ENCODE data around the gene CCDC142. TPM values are rescaled to one million over a fixed set of nuclear protein-coding genes. Genes with fewer than 3 reads are reported as not detected.
"Not testable (repeated sequence)": the region's sequence is repeated elsewhere in the genome, so short reads cannot be mapped to it uniquely, and the experiment has no call there.

CCDC142 gene
- total and polyA plus RNA-seq, 4 donors = 5.1 to 28.3 (median 10.8) TPM

DNA sequence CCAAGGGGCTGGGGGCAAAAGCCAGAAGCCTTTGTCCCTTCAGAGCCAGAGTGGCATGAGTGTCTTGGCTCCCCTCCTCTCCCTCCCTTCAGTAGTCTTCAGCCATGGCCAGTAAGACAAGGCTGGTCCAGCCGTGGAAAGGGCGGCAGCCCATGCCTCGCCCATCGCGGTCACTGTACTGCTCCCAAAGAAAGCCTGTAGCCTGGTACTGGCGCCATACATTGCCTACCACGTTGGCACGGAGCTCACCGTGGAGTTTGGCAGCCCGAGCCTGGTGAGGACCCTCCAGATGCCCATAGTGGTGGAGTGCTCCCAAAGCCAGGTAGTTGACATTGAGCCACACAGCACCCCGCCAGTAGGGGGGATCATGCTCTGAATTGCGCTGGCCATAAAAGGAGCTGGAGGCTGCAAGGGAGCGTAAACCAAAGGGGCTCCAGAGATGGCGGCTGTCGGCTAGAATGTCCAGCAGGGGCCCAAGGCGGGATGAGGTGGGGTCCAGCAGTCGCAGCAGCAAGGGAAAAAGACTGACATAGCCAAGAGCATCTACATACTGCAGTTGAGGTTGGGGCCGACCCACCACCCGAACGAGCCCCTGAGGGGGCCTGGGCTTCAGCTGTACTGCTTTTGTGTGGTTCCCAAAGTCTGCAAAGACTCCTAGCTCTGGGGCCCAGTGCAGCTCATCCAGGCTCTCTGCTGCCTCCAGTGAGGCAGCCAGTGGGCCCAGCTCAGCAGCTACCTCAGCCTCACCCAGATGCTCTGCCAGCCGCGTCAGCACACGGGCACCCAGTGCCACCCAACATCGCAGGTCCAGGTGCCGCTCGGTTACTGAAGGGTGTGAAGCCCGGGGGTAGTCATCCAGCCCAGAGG, 21.4 kb downstream of the CCDC142 start:
- no peak overlapping the region for H3K27ac ChIP-seq (ENCODE audit: low read depth in 1 of 2, low read length in 2 of 2)
- H3K4me3 ChIP-seq (ENCODE audit: low read depth in 1 of 3, low read length in 3 of 3) = no peak overlapping the region
- TF ChIP-seq, protein P1, sequence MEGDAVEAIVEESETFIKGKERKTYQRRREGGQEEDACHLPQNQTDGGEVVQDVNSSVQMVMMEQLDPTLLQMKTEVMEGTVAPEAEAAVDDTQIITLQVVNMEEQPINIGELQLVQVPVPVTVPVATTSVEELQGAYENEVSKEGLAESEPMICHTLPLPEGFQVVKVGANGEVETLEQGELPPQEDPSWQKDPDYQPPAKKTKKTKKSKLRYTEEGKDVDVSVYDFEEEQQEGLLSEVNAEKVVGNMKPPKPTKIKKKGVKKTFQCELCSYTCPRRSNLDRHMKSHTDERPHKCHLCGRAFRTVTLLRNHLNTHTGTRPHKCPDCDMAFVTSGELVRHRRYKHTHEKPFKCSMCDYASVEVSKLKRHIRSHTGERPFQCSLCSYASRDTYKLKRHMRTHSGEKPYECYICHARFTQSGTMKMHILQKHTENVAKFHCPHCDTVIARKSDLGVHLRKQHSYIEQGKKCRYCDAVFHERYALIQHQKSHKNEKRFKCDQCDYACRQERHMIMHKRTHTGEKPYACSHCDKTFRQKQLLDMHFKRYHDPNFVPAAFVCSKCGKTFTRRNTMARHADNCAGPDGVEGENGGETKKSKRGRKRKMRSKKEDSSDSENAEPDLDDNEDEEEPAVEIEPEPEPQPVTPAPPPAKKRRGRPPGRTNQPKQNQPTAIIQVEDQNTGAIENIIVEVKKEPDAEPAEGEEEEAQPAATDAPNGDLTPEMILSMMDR (IDR thresholded peaks at IDR 0.05; ENCODE audit: low read depth, low read length, missing input control) = no peak
- peak in 1 of 2 donors; percentile 4 for TF ChIP-seq RAD21 (IDR thresholded peaks at IDR 0.05)
- no peak for DNase-seq (ENCODE audit: low spot score)
- H3K9me3 ChIP-seq (ENCODE audit: control insufficient read depth in 4 of 4, low read length in 3 of 4) = no peaks in the 10 kb centered on the region
- no peaks in the 10 kb centered on the region for H3K27me3 ChIP-seq (ENCODE audit: control insufficient read depth in 4 of 4, insufficient read depth in 4 of 4, low read length in 3 of 4)
- no peak overlapping the region for H3K9ac ChIP-seq (ENCODE audit: low read depth in 1 of 2, low read length in 2 of 2)
- peaks cover 4 to 36% (median 29%) of the 10 kb centered on the region in 4 donors for H3K4me1 ChIP-seq (ENCODE audit: control insufficient read depth in 4 of 4, insufficient read depth in 4 of 4, low read length in 3 of 4)
- 96% methylated on average over 27 of the region's 27 CpGs for WGBS
- peaks cover 3 to 19% (median 9%) of the 10 kb centered on the region in 4 donors for H3K36me3 ChIP-seq (ENCODE audit: control insufficient read depth in 4 of 4, insufficient read depth in 3 of 4, low read depth in 1 of 4, low read length in 3 of 4)

DNA sequence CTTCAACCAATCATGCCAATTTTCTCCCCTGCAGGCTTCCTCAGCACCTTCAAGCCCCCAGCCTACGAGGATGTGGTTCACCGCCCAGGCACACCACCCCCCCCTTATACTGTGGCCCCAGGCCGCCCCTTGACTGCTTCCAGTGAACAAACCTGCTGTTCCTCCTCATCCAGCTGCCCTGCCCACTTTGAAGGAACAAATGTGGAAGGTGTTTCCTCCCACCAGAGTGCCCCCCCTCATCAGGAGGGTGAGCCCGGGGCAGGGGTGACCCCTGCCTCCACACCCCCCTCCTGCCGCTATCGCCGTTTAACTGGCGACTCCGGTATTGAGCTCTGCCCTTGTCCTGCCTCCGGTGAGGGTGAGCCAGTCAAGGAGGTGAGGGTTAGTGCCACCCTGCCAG, 22.6 kb downstream of the CCDC142 start:
- H3K27me3 ChIP-seq (ENCODE audit: control insufficient read depth in 4 of 4, insufficient read depth in 4 of 4, low read length in 3 of 4); H3K9me3 ChIP-seq (ENCODE audit: control insufficient read depth in 4 of 4, low read length in 3 of 4); H3K9ac ChIP-seq (ENCODE audit: low read depth in 1 of 2, low read length in 2 of 2); H3K27ac ChIP-seq (ENCODE audit: low read depth in 1 of 2, low read length in 2 of 2); DNase-seq (ENCODE audit: low spot score); H3K4me3 ChIP-seq (ENCODE audit: low read depth in 1 of 3, low read length in 3 of 3): not testable (repeated sequence)
- Histone ChIP-seq H3K36me3 (ENCODE audit: control insufficient read depth in 4 of 4, insufficient read depth in 3 of 4, low read depth in 1 of 4, low read length in 3 of 4) (peaks cover 3 to 19% (median 9%) of the 10 kb centered on the region in 4 donors), H3K4me1 (ENCODE audit: control insufficient read depth in 4 of 4, insufficient read depth in 4 of 4, low read length in 3 of 4) (peaks cover 8 to 42% (median 38%) of the 10 kb centered on the region in 4 donors)
- 91% methylated on average over 10 of the region's 10 CpGs for WGBS

DNA sequence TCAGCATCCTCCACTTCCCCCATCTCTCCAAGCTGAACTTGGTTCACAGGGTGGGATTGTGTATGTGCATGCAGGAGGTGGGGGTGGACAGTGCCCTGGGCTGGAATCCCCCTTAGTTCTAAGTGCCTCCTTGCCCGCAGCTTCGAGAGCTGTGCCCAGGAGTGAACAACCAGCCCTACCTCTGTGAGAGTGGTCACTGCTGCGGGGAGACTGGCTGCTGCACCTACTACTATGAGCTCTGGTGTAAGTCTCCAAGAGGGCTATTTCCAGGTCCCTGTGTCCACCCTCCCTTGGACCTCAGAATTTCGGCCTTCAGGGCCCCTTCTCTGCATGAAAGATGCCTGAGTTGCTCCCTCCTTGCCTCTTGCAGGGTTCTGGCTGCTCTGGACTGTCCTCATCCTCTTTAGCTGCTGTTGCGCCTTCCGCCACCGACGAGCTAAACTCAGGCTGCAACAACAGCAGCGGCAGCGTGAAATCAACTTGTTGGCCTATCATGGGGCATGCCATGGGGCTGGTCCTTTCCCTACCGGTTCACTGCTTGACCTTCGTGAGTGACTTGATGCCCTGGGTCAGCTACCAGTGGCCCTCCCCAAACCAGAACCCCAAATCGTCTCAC, 23.2 kb downstream of the CCDC142 start:
- not testable (repeated sequence) for DNase-seq (ENCODE audit: low spot score); H3K9ac ChIP-seq (ENCODE audit: low read depth in 1 of 2, low read length in 2 of 2); H3K27me3 ChIP-seq (ENCODE audit: control insufficient read depth in 4 of 4, insufficient read depth in 4 of 4, low read length in 3 of 4); H3K9me3 ChIP-seq (ENCODE audit: control insufficient read depth in 4 of 4, low read length in 3 of 4); H3K27ac ChIP-seq (ENCODE audit: low read depth in 1 of 2, low read length in 2 of 2)
- H3K36me3 ChIP-seq (ENCODE audit: control insufficient read depth in 4 of 4, insufficient read depth in 3 of 4, low read depth in 1 of 4, low read length in 3 of 4) = peaks cover 3 to 19% (median 9%) of the 10 kb centered on the region in 4 donors
- H3K4me1 ChIP-seq (ENCODE audit: control insufficient read depth in 4 of 4, insufficient read depth in 4 of 4, low read length in 3 of 4) = peaks cover 8 to 43% (median 39%) of the 10 kb centered on the region in 4 donors
- 88% methylated on average over 13 of the region's 13 CpGs for WGBS
- peak overlapping the region in 1 of 3 donors; percentile 58 for H3K4me3 ChIP-seq (ENCODE audit: low read depth in 1 of 3, low read length in 3 of 3)

DNA sequence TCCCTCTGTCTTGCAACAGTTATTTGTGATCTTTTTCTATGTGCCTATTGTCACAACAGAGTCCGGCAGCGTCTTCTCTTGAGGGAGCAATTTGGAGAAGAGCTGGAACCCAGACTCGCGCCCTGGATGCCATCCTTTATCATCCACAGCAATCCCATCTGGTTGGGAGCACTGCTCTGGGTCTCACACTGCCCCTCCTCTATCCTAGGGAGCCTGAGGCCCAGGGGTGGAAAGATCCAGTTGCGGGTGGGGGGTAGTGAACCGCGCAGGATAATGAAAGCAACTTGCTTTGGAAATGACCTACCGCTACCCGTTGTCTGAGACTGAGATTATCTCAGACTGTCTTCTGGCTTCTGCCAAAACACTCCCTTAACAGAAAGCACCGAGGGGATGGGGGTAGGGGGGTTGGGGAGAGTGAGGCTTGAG, 23.8 kb downstream of the CCDC142 start:
- H3K27ac ChIP-seq (ENCODE audit: low read depth in 1 of 2, low read length in 2 of 2) = peak overlapping the region; percentile 49 to 55
- H3K9ac ChIP-seq (ENCODE audit: low read depth in 1 of 2, low read length in 2 of 2) = peak overlapping the region in 1 of 2 donors; percentile 52
- no peaks in the 10 kb centered on the region for H3K27me3 ChIP-seq (ENCODE audit: control insufficient read depth in 4 of 4, insufficient read depth in 4 of 4, low read length in 3 of 4)
- no peak for TF ChIP-seq HNF4A (conservative IDR thresholded peaks at IDR 0.05)
- no peak for TF ChIP-seq RXRA (IDR thresholded peaks at IDR 0.05)
- TF ChIP-seq NR2F2 (IDR thresholded peaks at IDR 0.05) = no peak
- TF ChIP-seq EGR1 (IDR thresholded peaks at IDR 0.05; ENCODE audit: low read depth in 2 of 2) = no peak
- TF ChIP-seq, protein P2, sequence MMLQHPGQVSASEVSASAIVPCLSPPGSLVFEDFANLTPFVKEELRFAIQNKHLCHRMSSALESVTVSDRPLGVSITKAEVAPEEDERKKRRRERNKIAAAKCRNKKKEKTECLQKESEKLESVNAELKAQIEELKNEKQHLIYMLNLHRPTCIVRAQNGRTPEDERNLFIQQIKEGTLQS (IDR thresholded peaks at IDR 0.05) = no peak
- DNase-seq (ENCODE audit: low spot score) = no peak
- 4% methylated on average over 10 of the region's 10 CpGs for WGBS
- peak overlapping the region; percentile 55 to 85 (median 58) for H3K4me3 ChIP-seq (ENCODE audit: low read depth in 1 of 3, low read length in 3 of 3)
- H3K36me3 ChIP-seq (ENCODE audit: control insufficient read depth in 4 of 4, insufficient read depth in 3 of 4, low read depth in 1 of 4, low read length in 3 of 4) = peaks cover 3 to 19% (median 9%) of the 10 kb centered on the region in 4 donors
- no peaks in the 10 kb centered on the region for H3K9me3 ChIP-seq (ENCODE audit: control insufficient read depth in 4 of 4, low read length in 3 of 4)
- peaks cover 5 to 41% (median 35%) of the 10 kb centered on the region in 4 donors for H3K4me1 ChIP-seq (ENCODE audit: control insufficient read depth in 4 of 4, insufficient read depth in 4 of 4, low read length in 3 of 4)

All from liver (tissue), 9 donors.